Measurements from ENCODE around the gene LARP6.
"Not testable (repeated sequence)": the region's sequence is repeated elsewhere in the genome, so short reads cannot be mapped to it uniquely, and the experiment has no call there.

LARP6 gene

GRCh38 chr15:70858614-70859321 is 4.8 kb upstream of the LARP6 start:
- DNase-seq = not testable (repeated sequence)

DNA sequence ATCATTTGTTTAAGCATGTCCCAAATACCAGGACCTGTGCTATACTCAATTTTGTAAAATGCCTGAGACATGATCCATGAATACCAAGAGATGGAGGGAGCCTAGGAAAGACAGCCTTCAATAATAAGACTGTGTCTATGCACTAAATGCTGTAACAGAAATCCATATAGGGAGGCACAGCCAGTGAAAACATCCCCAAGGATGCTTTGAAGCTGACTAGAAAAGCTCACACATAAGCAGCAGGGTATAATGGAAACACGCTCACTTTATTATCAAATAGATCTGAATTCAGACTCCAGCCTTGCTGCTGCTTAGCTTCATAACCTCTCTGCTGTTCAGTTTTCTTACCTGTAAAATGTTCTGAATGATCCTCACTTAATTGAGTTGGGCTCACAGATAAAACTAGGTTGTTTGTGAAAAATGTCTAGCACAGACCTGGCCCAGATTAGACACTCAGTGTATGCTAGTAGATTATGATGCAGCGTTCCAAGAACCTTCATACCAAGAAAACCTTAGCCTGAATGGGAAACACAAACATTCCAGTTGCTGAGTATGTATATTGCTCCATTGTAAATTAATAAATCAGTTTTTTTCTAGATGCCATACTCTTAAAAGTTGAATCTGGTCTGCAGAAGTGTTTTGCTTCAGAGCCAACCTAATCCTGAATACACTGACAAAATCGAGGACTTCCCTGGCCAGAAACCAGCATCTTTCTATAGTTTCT is 3.8 kb upstream of the LARP6 start:
- DNase-seq = no peak

- DNase-seq = no peak
Observed at GRCh38 chr15:70856884-70857561, 3.1 kb upstream of the LARP6 start.

- DNase-seq = no peak
Observed at GRCh38 chr15:70856177-70856883, 2.4 kb upstream of the LARP6 start.

DNA sequence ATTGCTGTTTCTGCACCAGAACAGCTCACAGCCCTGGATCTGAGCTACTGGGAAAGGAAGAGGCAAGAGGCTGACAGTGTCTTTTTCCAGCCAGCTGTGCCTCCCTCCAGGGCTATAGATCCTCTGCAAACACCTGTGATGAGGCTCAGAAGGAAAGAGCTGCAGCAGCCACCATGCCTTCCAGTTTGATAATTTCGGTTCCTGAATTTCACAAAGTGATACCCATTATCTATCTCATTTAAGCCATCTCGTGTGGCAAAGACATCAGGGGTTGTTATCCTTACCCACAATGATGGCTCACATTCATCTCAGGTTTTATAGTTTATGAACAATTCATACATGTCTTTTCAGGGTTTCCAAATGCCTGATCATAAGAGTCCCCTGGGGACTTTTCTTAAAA is 1.8 kb upstream of the LARP6 start:
- no peak for DNase-seq

DNA sequence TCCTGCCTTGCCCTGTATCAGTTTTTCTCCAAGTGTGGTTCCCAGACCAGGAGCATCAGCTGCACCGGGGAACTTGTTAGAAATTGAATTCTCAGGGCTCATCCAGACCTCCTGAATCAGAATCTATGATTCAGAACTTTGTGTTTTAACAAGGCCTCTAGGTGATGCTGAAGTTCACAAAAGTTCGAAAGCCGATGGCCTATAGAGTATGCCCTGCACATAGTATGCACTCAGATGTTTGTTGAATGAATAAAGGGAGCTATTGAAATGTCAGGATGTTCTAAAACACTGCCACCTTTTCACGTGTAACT is 664 bp upstream of the LARP6 start:
- DNase-seq = no peak

- DNase-seq = peak in 2 of 3 experiments; percentile 66 to 87
Observed at GRCh38 chr15:70853318-70853972, 512 bp downstream of the LARP6 start.

- no peak for DNase-seq
Observed at GRCh38 chr15:70852501-70853317, 1.2 kb downstream of the LARP6 start.

DNA sequence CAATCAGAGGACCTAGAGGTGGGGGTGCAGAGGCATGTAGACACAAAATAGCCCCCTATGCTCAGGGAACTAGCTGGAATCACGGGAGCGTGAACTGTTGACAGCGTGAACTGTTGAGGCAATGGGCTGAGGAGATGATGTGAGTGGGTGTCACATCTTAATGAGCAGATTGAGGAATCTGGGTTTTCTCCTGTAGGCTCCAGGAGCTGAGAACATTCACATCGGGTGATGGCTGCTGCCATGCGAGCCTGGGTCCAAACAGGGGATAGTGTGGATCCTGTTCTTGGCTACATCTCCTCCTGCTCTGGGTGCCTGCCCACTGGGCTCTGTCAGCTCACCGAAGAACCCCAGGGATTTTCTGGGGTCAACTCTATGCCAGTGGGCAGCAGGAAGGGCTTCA is 2.1 kb downstream of the LARP6 start:
- no peak for DNase-seq

- DNase-seq = no peak
Observed at GRCh38 chr15:70845602-70846360, 8.2 kb downstream of the LARP6 start.

DNA sequence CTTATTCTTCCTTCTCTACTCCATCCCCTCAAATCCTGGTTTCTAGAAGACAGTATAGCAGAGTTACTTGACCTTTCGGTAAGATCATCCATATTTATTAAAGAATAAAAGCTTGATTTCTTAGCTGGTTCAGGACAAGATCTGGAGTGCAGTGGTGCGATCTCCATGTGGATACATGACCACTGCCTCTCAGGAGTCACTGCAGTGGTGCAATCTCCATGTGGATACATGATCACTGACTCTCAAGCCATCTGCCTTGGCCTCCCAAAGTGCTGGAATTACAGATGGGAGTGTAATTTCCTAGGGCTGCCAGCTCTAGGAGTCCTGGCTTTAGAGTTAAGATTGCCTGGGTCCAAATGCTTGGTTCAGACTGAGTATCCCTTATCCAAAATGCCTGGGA is 16.5 kb downstream of the LARP6 start:
- no peak for DNase-seq

GRCh38 chr15:70835841-70836240 is 18.1 kb downstream of the LARP6 start:
- no peak for DNase-seq

GRCh38 chr15:70835415-70835814 is 18.5 kb downstream of the LARP6 start:
- DNase-seq = no peak

DNA sequence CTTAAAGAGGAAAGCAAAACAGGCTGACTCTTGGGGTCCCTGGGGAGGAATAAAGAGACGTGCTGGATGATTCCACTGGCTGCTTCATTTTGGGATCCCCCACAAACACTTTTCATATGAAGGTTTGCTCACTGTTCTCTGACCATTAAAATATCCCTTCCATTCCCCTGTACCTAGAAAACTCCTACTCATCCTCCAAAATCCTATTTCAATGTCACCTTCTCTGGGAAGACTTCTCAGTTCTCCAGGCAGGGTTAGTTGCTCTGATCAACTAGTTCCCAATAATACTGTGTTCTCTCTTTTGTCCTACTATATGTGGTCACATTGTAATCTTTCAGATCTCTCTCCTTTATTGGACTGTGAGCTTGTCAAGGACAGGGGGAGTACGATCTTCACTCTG is 19.0 kb downstream of the LARP6 start:
- DNase-seq = no peak

DNA sequence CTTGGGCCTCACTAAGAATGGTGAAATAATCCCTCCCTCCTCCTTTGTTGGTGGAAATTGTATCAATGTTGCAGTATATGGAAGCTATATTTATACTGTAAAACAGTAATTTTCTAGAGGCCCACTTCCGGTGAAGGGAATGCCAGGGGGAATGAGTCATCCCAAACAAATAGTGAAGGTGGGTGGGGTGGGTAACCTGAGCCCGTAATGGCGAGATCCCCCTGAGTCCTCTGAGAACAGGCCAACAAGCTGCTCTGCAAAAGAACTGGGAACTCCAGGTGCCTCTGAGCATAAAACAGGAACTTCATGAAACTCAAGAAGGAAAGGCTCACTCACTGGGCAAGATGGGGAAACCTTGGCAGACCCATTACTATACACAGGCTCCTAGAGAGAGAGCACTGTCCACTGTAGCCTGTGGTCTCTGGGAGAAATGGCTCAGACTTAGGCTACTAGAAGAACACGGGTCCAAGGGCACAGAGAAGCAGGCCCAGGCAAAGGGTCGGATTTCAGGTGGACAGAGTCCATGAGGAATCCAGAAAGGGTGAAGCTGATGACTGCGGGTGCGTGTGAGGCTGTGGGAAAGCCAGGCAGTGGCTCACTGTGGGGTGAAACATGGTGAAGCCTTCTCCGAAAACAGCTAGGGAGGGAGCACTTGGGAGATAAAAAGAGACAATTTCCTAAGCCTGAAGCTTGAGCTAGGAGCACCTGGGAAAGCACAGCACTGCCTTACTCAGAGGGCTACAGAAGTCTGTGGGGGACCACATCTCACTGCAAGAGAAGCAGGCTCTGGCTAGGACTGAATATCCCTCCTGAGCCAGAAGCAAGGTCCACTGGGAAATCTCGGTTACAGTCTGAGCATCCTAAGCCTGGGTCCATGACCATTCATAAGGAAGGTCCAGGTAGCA is 19.8 kb downstream of the LARP6 start:
- peak in 2 of 3 experiments; percentile 28 to 72 for DNase-seq

DNA sequence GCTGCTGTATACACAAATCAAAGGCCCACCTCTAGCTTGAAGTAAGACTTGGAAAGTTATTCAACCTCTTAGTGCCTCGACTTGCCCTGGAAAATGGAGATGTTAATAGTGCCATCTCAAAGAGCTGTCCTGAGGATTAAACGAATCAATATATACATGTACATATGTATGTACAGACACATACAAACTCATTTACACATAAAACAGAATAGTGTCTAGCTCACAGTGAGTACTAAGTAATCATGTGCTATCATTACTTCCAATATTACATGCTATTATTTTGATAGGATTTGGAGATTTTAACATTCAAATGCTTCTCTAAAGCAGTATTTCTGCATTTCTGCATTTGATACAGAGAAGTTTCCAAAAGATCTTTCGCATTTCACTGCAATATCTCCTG is 20.5 kb downstream of the LARP6 start:
- no peak for DNase-seq

DNA sequence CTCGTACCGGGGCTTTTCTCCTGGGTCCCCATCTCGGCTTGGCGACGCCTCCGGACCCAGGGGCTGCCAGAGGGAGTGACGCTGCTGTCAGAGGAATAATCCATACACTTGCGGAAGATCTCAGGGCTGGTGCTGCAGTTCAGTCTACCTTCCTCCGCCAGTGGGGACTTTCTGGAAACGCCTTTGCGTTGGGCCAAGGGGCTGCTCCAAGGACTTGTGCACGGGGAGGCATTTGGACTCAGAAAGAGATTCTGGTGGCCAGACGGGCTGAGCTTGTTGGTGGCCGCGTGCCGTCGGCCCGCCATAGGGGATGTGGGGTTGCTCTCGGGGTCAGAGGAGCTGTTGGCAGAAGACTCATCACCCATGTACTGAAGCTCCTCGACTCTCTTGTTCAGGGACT is 21.8 kb downstream of the LARP6 start:
- no peak for DNase-seq

DNA sequence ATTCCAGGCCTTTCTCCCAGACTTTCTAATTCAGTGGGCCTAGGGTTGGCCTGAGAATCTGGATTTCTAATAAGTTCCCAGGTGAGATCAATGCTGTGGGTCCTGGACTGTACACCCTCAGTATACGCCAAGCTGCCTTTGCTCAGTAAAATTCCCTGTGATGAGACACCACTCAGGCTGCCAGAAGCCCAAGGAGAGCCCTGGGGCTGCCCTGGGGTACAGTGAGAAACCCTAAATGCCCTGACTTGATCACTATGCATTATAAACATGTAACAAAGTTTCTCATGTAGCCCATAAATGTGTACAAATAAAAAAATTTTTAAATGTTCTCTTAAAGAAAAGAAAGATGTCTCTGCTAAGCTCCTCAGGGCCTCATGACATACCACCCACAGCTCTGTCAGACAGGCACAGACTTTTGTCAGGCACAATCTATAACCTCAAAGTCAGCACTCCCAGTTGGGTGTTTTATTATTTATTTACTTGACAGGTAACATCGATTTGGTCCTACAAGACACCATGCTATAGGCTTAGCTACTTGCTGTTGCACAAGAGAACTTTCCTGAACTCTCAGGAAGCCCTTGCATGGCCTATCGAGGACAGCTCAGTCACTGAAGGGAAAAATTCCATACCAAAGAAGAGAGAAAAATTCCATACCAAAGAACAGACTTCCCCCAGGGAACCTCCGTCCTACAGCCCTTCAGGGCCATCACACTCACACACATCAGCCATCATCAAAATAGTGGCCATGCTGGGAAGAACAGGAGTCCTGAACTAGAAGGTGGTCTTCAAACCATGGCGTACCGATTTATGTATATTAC is 22.7 kb downstream of the LARP6 start:
- no peak for DNase-seq

GRCh38 chr15:70830615-70831014 is 23.3 kb downstream of the LARP6 start:
- DNase-seq = no peak
